Right cardiac atrium (tissue), 5 donors: ENCODE measurements around the gene TUBGCP2. TPM values are rescaled to one million over a fixed set of nuclear protein-coding genes. Genes with fewer than 3 reads are reported as not detected.

ENCODE experiments used
- ATAC-seq, 2 donors: fragments of 200-7000 bp; cut with Tn5 transposase; one replicate each; pipeline versions ENCODE4 v1.8.0 to v1.9.1; 2020; ENCODE audit warnings: moderate library complexity in 2 of 2, mild to moderate bottlenecking in 1 of 2
- DNase-seq, 3 donors: peaks; one replicate each; pipeline ENCODE4 v3.0.0-alpha.2; 2020
- H3K27ac ChIP-seq: one replicate; pipeline ENCODE4 v1.5.1; 2013; ENCODE audit warnings: mild to moderate bottlenecking, low read length, control low read depth, moderate library complexity
- H3K27me3 ChIP-seq: one replicate; pipeline ENCODE4 v1.6.1; 2013; ENCODE audit not compliant: control insufficient read depth, insufficient read depth
- H3K4me1 ChIP-seq: one replicate; pipeline ENCODE4 v1.6.1; 2013; ENCODE audit warnings: low read length; ENCODE audit not compliant: control insufficient read depth, insufficient read depth
- H3K4me3 ChIP-seq: one replicate; pipeline ENCODE4 v1.5.1; 2013; ENCODE audit warnings: low read length, control low read depth
- H3K9me3 ChIP-seq: one replicate; pipeline ENCODE4 v1.6.1; 2013; ENCODE audit warnings: low read length; ENCODE audit not compliant: control insufficient read depth
- WGBS: extraction: QIAGEN DNeasy Blood & Tissue Kit; methylation state at CpG from one replicate; pipeline ENCODE4 v1.1.7; 2013; 5-methylcytosine and 5-hydroxymethylcytosine counted together
- intact Hi-C, 4 donors: fragments of 100-400 bp; cut with DNase I; formaldehyde crosslinking; loops; one replicate each; pipeline versions ENCODE4 v1.11.0 to v1.14.0; 2022 to 2023
- polyA plus RNA-seq: library from polyadenylated mRNA; stranded (reverse); fragments of 200-250 nt; gene quantifications from one replicate; pipeline ENCODE4 v1.2.3, GENCODE V29; 2013
- total RNA-seq, 4 donors: library from RNA; stranded (reverse); fragmentation: NEBNext Ultra II Directional; extraction: Animal tissue kit (Norgen Biotek cat#: 25700); gene quantifications; one replicate each; pipeline ENCODE4 v1.2.1, GENCODE V29; 2021
- donor health status: healthy with polysubstance abuse.
- donor health status: DM: no; HTN: yes; CAD: no.
- donor health status: DM: no; HTN: no; CAD: no.
- donor health status: DM: no; HTN: yes; CAD: no; lungs with severe emphysema.
- donor health status: DM: yes; HTN: yes; CAD: no.

TUBGCP2 gene
- total and polyA plus RNA-seq, 5 donors: 23.0 to 45.9 (median 37.2) TPM

- intact Hi-C loops: no loop called here
- DNase-seq: peak in 2 of 3 donors; percentile 24 to 26
- no peak overlapping the region for H3K4me3 ChIP-seq
- H3K4me1 ChIP-seq: peaks cover 8% of the 10 kb centered on the region
- WGBS: 93% methylated on average over 8 of the region's 8 CpGs
- H3K27ac ChIP-seq: no peak overlapping the region
- H3K9me3 ChIP-seq: no peaks in the 10 kb centered on the region
- H3K27me3 ChIP-seq: no peaks in the 10 kb centered on the region
- no peak for ATAC-seq
Measured at GRCh38 chr10:133310789-133311188, 2.1 kb upstream of the TUBGCP2 start.

- Histone ChIP-seq H3K27ac (no peak overlapping the region), H3K27me3 (no peaks in the 10 kb centered on the region), H3K4me3 (no peak overlapping the region), H3K9me3 (no peaks in the 10 kb centered on the region), H3K4me1 (peaks cover 8% of the 10 kb centered on the region)
- ATAC-seq (no peak), DNase-seq (peak in 2 of 3 donors; percentile 55 to 66)
- 94% methylated on average over 16 of the region's 16 CpGs for WGBS
- intact Hi-C loops: no loop called here
Measured at GRCh38 chr10:133310399-133310755, 1.7 kb upstream of the TUBGCP2 start.

GRCh38 chr10:133309720-133310398 is 1.2 kb upstream of the TUBGCP2 start:
- H3K4me3 ChIP-seq: no peak overlapping the region
- no peak for ATAC-seq
- no peaks in the 10 kb centered on the region for H3K27me3 ChIP-seq
- intact Hi-C loops: no loop called here
- 91% methylated on average over 33 of the region's 33 CpGs for WGBS
- H3K4me1 ChIP-seq: peaks cover 8% of the 10 kb centered on the region
- no peak overlapping the region for H3K27ac ChIP-seq
- H3K9me3 ChIP-seq: no peaks in the 10 kb centered on the region
- DNase-seq: peak; percentile 51 to 79 (median 75)

- Histone ChIP-seq H3K27me3 (no peaks in the 10 kb centered on the region), H3K4me1 (peaks cover 8% of the 10 kb centered on the region), H3K4me3 (peak overlapping the region; percentile 96), H3K27ac (peak overlapping the region; percentile 96), H3K9me3 (no peaks in the 10 kb centered on the region)
- DNase-seq (peak; percentile 93 to 97 (median 97)), ATAC-seq (peak; percentile 96 to 97)
- intact Hi-C loops: no loop called here
- WGBS: 24% methylated on average over 46 of the region's 46 CpGs
Measured at GRCh38 chr10:133309100-133309719, 538 bp upstream of the TUBGCP2 start.

- Histone ChIP-seq H3K4me3 (peak overlapping the region; percentile 96), H3K27me3 (no peaks in the 10 kb centered on the region), H3K27ac (peak overlapping the region; percentile 96), H3K4me1 (peaks cover 8% of the 10 kb centered on the region), H3K9me3 (no peaks in the 10 kb centered on the region)
- intact Hi-C loops: no loop called here
- no peak for ATAC-seq
- peak; percentile 58 to 89 (median 75) for DNase-seq
- WGBS: 7% methylated on average over 25 of the region's 25 CpGs
Measured at GRCh38 chr10:133307776-133308420, 774 bp downstream of the TUBGCP2 start.

- 86% methylated on average over 17 of the region's 17 CpGs for WGBS
Measured at GRCh38 chr10:133306941-133307379, 1.7 kb downstream of the TUBGCP2 start.

GRCh38 chr10:133306097-133306476 is 2.6 kb downstream of the TUBGCP2 start:
- 96% methylated on average over 5 of the region's 5 CpGs for WGBS
- ATAC-seq (no peak), DNase-seq (peak in 1 of 3 donors; percentile 21)
- Histone ChIP-seq H3K27ac (no peak overlapping the region), H3K4me3 (no peak overlapping the region), H3K27me3 (no peaks in the 10 kb centered on the region), H3K4me1 (peaks cover 8% of the 10 kb centered on the region), H3K9me3 (no peaks in the 10 kb centered on the region)
- intact Hi-C loops: no loop called here

More at GRCh38 chr10:133306941-133307379, 1.7 kb downstream of the TUBGCP2 start:
- Histone ChIP-seq H3K9me3 (no peaks in the 10 kb centered on the region), H3K4me1 (peaks cover 8% of the 10 kb centered on the region), H3K27me3 (no peaks in the 10 kb centered on the region), H3K27ac (no peak overlapping the region), H3K4me3 (no peak overlapping the region)
- ATAC-seq (no peak), DNase-seq (peak in 1 of 3 donors; percentile 44)
- intact Hi-C loops: no loop called here

GRCh38 chr10:133303206-133303605 is 5.5 kb downstream of the TUBGCP2 start:
- no peak overlapping the region for H3K27ac ChIP-seq
- 82% methylated on average over 10 of the region's 10 CpGs for WGBS
- no peaks in the 10 kb centered on the region for H3K27me3 ChIP-seq
- ATAC-seq (no peak), DNase-seq (peak in 1 of 3 donors; percentile 26)
- H3K4me3 ChIP-seq: no peak overlapping the region
- intact Hi-C loops: no loop called here
- no peaks in the 10 kb centered on the region for H3K9me3 ChIP-seq
- peaks cover 8% of the 10 kb centered on the region for H3K4me1 ChIP-seq

- H3K27me3 ChIP-seq: no peaks in the 10 kb centered on the region
- WGBS: 97% methylated on average over 14 of the region's 14 CpGs
- no peak overlapping the region for H3K4me3 ChIP-seq
- H3K4me1 ChIP-seq: peaks cover 3% of the 10 kb centered on the region
- H3K9me3 ChIP-seq: no peaks in the 10 kb centered on the region
- no peak overlapping the region for H3K27ac ChIP-seq
- DNase-seq: peak in 1 of 3 donors; percentile 27
- peak in 1 of 2 donors; percentile 25 for ATAC-seq
- intact Hi-C loops: no loop called here
Measured at GRCh38 chr10:133302230-133302629, 6.4 kb downstream of the TUBGCP2 start.

GRCh38 chr10:133299738-133300137 is 8.9 kb downstream of the TUBGCP2 start:
- H3K27me3 ChIP-seq: no peaks in the 10 kb centered on the region
- no peaks in the 10 kb centered on the region for H3K4me1 ChIP-seq
- H3K4me3 ChIP-seq: no peak overlapping the region
- H3K27ac ChIP-seq: no peak overlapping the region
- intact Hi-C loops: no loop called here
- DNase-seq (peak in 1 of 3 donors; percentile 13), ATAC-seq (no peak)
- no peaks in the 10 kb centered on the region for H3K9me3 ChIP-seq
- WGBS: 96% methylated on average over 14 of the region's 14 CpGs

- Histone ChIP-seq H3K9me3 (no peaks in the 10 kb centered on the region), H3K4me3 (no peak overlapping the region), H3K27me3 (no peaks in the 10 kb centered on the region), H3K27ac (no peak overlapping the region), H3K4me1 (no peaks in the 10 kb centered on the region)
- intact Hi-C loops: no loop called here
- 91% methylated on average over 10 of the region's 10 CpGs for WGBS
- ATAC-seq (no peak), DNase-seq (peak in 1 of 3 donors; percentile 25)
Measured at GRCh38 chr10:133299224-133299623, 9.4 kb downstream of the TUBGCP2 start.
